Stimulated activated CD8-positive, alpha-beta memory T cell treated with anti-CD3 and anti-CD28 coated beads, Interleukin-4, amount 100 ng/mL, for 1 hour (primary cell): ENCODE results near the gene FRG2C.
"Not testable (repeated sequence)": the region's sequence is repeated elsewhere in the genome, so short reads cannot be mapped to it uniquely, and the experiment has no call there.

ENCODE experiments used
- DNase-seq, 2 donors: peaks; one replicate each; pipeline ENCODE4 v3.0.0-alpha.2; 2020; ENCODE audit warnings: low read depth in 2 of 2, low spot score in 1 of 2

Gene FRG2C

DNA sequence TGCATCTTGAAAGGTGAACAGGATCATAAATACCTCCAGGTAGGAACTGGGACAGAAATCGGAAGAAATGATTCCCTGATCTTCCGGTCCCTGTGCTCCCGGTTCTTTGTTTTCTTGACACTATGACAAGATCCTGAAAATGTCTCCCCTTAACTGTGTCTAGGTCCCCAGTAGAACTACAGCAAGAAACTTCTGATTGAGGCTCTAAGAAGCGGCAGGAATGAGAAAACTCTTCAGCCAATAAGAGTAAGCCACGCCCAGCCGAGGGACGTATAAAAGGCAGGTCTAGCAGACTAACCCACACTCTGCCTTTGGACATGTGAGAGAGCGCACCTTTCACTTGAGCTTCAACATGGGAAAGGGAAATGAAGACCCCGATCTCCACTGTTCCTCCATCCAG, at the start of gene FRG2C:
FRG2C (plus strand) TSS at position 301 of the 400 bp plus-strand sequence; CDS start at position 353, 52 bp downstream.
- not testable (repeated sequence) for DNase-seq

DNA sequence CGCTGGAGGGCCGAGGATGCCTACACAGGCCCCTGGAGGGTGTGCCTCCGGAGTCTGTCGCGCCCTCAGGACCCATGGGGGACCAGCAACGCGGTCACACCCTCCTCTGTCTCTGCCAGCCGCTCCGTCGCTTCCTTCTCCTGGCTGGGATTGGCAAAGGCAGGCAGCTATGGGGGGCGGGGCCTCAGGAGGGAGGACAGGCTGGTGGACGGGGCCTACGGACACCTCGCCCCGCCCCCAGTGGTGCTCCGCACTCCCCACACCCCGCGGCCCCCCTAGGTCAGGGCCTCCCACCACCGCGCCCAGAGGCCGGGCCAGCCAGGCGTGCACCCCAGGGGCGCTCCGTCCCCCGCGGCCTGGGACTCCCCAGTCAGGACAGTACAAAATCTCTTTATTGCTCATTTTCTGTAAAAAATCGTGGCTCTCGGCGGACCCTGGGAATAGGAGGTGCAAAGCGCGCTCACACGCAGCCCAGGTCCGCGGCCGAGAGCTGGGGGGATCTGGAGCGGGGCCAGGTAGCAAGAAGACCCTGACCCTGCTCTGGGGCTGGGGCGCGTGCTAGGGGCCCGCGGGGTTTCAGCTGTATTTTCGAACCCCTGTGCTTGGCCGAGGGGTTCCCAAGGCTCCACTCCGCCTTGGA, 45.3 kb upstream of the FRG2C start:
- DNase-seq: not testable (repeated sequence)

DNA sequence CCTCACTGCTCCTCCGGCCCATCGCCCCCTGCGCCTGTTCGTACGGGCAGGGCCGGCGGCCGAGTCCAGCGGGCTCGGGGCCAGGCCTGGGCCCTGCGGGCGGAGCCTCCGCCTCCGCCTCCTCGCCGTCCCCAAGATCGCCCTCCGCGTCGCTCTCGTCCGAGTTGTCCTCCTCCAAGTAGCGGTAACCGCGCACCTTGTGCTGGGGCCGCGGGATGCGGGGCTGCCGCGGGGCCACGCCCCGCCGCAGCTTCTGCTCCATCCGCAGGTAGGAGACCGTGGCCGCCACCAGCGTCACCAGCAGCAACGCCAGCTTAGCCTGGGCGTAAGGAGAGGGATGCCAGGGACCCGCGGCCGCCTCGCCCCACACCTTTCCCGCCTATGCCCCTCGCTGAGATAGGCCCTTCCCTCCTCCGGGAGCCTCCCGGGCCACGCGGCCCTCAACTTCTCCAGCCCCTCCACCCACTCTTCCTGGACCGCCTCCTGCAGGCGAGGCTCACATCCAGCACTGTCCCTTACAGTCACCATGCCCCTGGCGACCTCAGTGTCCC, 44.6 kb upstream of the FRG2C start:
- not testable (repeated sequence) for DNase-seq

- not testable (repeated sequence) for DNase-seq
Measured at GRCh38 chr3:75621772-75622171, 42.4 kb upstream of the FRG2C start.

- not testable (repeated sequence) for DNase-seq
Measured at GRCh38 chr3:75623656-75624055, 40.5 kb upstream of the FRG2C start.

- DNase-seq: not testable (repeated sequence)
Measured at GRCh38 chr3:75630887-75631535, 33.1 kb upstream of the FRG2C start.

DNA sequence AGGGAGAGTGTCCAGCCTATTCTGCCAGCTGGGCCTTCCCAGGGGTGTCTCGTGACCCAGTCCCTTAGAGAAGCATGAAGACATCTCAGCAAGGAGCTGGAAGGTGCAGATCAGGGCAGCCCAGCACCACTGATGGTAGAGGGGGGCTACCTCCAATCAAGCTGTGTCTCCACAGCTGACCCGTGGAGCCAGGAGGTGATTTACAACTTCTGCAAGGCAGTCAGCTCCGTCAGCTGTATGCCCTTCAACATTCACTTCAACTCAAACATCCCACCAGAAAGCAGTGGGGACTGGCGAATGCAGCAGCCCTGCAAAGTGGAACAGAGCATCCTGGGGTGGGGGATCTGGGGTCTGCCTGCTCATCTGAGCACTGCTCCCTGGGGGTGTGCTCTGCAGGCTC, 32.6 kb upstream of the FRG2C start:
- no peak for DNase-seq

GRCh38 chr3:75638947-75639346, 25.2 kb upstream of the FRG2C start:
- DNase-seq: not testable (repeated sequence)

GRCh38 chr3:75641107-75641517, 23.0 kb upstream of the FRG2C start:
- DNase-seq: not testable (repeated sequence)

DNA sequence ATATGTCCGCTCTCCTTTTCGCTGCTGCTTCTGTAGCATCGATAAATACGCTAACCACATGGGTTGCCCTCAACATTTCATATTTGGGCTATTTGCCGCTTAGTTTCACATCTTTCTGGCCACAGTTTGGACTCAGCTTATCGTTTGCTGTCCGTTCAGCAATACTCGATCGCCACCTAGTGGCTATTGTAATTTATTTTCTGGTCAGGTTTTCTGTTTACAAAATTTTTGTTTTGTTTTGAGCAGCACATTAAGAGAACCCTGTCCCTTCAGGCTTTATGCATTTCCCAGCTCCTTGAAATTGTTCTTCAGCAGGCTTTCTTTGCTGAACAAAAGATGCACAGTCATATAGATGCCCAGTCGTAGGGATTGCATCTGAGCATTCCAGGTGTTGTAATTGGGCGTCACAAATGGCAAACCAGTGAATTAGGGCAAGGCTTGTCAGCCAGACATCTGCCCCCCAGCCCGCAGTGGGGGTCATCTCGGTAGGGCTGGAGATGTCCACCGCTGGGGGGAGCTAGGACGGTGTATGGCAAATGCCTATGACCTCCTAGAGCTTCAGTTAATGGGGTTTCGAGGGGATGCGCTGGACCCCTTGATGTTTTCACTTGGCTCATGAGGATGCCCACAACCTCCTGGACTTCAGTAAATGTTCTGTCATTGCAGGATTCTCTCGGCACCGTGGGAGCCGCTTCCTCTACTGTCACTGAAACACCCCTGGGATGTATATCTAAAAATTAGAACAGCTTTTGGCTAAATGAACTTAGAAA, 20.9 kb upstream of the FRG2C start:
- DNase-seq: not testable (repeated sequence)

GRCh38 chr3:75645548-75645947, 18.6 kb upstream of the FRG2C start:
- DNase-seq: not testable (repeated sequence)

GRCh38 chr3:75650191-75650590, 13.9 kb upstream of the FRG2C start:
- DNase-seq: no peak

DNA sequence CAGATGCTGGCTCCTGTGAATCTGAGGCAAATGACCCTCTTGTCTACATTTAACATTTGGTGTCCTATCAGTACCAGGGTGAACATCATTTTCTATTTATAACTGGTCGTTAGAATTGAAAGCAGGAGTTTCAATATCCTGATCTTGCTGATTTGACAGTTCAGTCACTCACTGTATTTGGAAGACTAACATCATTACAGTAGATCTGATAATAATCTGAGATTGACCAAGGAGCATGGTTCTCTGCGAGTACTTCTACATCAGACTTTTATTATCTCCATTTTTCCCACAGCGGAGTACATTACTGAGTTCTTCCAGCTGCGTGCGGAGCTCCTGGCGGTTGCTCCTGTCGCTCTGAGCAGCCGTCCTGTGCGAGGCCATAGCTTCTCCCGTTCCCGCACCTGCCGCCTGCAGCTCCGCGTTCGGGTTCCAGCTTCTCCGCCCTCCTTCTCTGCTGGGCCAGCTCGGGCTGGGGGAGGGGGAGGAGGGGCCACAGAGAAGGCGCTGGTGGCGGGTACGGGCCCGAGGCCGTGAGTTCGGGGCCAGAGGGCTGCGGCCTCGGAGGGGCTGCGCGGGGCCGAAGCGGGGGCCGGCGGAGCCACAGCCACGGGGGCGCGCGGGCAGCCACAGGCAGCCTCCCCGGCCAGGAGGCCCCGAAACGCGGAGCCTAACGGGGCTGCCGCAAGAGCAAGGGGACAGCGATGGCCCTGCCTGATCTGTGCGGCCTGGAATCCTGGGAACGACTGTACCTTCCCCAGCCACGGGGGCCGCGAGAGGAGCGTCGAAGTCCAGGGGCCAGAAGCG, 8.8 kb upstream of the FRG2C start:
- not testable (repeated sequence) for DNase-seq

DNA sequence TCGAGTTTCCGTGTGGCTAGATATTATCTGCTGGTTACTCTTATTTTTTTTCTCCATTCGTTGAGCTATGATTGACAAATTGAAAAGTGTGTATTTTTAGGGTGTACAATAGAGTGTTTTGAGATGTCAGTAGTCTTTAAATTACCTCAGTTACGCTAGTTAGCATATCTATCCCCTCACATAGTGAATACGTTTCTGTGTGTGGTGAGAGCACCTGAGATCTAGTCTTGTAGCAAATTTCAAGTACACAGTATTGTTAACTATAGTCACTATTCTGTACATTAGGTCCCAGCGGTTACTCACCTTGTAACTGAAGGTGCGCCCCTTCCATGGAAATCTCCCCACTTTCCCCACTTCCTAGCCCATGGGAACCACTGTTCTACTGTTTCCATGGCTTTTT, 8.2 kb upstream of the FRG2C start:
- not testable (repeated sequence) for DNase-seq

DNA sequence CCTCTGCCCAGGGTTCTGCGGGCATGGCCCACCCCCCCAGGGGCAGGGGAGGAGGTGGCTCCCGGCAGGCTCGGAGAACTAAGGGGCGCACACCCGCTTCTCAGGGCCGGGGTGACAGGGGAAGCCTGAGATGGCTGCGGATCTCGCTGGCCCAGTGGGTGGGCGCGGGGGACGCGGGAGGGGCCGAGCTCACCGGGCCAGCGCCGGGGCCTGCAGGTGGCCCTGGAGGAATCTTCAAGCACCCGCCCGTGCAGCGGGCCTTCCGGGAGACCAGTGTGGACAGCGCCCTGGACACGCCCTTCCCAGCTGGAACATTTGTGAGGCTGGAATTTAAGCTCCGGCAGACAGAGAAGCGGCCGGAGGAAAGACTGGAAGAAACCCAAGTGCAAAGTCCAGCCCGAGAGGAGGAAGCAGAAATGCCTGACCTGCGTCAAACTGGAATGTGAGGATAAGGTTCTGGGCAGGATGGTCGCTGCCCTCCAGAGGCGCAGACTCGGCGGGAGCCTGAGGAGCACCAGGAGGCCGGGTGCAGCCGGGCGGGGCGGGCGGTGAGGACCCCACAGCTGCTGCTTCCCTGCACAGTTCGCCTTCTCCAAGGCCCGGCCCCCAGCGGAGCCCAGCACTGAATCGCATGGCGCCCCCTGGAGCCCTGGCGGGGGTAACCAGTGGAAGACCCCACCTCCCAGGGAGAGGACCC, 5.6 kb upstream of the FRG2C start:
- DNase-seq: not testable (repeated sequence)

DNA sequence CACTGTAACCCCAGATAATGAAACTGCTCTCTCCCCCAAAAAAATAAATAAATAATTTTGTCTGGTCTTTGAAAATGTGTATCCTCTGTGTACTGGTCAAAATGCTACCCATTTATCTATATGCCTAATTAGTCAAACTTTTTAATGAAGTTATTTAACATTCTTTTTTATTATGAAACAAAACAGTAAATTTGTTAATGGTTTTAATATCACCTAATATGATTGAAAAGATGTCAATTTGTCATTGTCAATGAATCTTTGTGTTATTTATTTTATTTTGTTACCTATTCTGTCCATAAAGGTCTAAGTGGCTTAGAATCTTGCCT, 5.1 kb upstream of the FRG2C start:
- not testable (repeated sequence) for DNase-seq

DNA sequence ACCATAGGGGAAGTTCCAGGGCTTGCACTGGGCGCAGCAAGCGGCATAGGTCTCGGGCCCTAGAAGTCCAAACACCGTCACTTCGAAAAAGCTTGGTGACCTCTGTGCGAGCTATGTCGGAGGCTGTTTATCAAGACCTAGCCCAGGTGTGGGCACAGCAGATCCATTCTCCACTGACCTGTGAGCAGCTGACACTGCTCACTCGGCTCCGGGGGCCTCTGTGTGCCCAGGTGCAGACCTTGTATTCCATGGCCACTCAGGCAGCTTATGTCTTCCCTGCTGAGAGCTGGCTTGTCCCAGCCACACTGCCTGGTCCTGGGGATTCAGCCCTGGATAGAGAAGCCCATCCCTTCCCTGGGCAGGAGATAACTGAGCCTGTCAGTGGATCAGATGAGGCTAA, 1.5 kb downstream of the FRG2C start:
- DNase-seq: not testable (repeated sequence)

DNA sequence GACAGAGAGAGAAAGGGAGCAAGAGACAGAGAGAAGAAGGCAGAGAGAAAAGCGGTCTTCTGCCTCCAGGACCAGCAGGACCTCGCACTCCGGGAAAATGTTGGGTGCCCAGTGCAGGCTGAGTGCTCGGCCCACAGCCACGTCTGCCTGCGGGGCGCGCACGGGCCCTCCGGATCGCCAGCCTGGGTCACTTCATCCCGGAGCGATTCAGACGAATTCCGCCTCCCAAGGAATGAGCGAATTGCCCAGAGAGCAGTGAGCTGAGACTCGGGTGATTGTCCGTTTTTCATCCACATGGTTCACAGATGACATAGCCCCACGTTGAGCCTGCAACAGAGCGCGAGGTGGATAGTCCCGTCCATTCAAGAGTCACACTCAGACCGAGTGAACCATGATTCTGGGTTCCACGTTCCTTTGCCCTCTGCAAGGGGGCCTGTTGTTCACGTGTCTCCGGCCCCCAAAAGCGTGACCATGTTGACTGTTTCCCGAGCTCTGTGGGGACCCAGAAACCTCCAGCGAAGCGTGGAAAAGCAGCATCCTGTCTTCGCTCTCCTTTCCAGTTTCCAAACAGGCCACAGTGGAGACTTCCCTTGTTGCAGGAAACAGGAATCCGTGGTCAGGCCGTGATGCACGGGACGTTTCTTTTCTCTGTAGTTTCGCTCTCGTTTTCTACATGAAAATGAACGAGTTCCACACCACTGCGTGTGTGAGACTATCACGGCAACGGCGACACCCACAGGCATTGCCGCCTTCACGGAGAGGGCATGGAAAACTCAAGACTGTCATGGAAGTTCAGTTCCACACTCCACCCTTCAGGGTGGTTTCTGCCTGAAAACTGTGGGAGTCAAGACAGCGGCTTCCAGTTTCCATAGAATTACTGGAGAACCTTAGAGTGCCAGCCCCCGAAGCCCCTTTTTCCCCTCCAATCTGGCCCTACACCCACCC, 3.9 kb downstream of the FRG2C start:
- DNase-seq: not testable (repeated sequence)

DNA sequence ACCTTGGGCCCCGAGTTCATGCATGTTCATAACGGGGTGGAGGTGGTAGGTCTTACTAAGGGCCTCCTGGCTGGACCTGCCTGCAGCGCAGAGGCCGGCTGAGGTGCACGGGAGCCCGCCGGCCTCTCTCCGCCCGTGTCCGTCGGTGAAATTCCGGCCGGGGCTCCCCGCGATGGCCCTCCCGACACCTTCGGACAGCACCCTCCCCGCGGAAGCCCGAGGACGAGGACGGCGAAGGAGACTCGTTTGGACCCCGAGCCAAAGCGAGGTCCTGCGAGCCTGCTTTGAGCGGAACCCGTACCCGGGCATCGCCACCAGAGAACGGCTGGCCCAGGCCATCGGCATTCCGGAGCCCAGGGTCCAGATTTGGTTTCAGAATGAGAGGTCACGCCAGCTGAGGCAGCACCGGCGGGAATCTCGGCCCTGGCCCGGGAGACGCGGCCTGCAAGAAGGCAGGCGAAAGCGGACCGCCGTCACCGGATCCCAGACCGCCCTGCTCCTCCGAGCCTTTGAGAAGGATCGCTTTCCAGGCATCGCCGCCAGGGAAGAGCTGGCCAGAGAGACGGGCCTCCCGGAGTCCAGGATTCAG, 4.7 kb downstream of the FRG2C start:
- DNase-seq: peak; percentile 12 to 23
